ENCODE results near the gene PMIS2.
A peak's percentile ranks its signal among the peaks of the same experiment; 100 is the strongest.

The PMIS2 gene

DNA sequence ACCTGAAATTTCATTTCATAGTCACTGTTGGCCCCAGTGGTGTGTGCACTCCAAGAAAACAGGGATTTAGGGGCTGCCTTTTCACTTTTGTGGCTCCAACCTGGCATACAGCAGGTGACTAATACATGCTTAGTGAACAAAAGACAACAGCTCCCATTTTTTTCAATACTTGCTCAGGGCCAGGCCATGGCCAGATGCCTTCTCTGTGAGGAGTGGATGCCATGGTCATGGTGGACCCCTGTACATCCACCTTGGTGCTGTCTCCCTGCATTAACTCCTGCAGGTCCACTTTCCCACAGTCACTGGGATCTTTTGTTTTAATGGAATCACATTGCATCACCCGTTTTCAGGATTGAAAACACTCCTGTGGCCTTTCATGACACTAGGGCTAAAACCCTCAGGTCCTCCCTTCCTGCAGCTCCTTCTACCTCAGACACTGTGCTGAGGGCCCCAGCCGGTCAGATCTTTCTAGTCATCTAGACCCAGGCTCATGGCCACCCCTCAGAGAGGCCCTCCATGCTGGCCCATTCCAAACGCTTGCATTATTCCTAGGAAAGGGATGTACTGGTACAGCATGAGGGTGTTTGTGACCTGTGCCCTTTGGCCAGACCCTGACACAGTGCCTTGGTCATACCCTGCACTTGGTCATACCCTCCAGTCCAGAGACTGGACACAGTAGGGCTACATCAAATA is 41.7 kb upstream of the PMIS2 start:
- TF ChIP-seq, protein P1, sequence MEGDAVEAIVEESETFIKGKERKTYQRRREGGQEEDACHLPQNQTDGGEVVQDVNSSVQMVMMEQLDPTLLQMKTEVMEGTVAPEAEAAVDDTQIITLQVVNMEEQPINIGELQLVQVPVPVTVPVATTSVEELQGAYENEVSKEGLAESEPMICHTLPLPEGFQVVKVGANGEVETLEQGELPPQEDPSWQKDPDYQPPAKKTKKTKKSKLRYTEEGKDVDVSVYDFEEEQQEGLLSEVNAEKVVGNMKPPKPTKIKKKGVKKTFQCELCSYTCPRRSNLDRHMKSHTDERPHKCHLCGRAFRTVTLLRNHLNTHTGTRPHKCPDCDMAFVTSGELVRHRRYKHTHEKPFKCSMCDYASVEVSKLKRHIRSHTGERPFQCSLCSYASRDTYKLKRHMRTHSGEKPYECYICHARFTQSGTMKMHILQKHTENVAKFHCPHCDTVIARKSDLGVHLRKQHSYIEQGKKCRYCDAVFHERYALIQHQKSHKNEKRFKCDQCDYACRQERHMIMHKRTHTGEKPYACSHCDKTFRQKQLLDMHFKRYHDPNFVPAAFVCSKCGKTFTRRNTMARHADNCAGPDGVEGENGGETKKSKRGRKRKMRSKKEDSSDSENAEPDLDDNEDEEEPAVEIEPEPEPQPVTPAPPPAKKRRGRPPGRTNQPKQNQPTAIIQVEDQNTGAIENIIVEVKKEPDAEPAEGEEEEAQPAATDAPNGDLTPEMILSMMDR (IDR thresholded peaks at IDR 0.05; ENCODE audit: borderline replicate concordance, control extremely low read depth, extremely low read depth, insufficient read depth, missing control alignments) = no peak

DNA sequence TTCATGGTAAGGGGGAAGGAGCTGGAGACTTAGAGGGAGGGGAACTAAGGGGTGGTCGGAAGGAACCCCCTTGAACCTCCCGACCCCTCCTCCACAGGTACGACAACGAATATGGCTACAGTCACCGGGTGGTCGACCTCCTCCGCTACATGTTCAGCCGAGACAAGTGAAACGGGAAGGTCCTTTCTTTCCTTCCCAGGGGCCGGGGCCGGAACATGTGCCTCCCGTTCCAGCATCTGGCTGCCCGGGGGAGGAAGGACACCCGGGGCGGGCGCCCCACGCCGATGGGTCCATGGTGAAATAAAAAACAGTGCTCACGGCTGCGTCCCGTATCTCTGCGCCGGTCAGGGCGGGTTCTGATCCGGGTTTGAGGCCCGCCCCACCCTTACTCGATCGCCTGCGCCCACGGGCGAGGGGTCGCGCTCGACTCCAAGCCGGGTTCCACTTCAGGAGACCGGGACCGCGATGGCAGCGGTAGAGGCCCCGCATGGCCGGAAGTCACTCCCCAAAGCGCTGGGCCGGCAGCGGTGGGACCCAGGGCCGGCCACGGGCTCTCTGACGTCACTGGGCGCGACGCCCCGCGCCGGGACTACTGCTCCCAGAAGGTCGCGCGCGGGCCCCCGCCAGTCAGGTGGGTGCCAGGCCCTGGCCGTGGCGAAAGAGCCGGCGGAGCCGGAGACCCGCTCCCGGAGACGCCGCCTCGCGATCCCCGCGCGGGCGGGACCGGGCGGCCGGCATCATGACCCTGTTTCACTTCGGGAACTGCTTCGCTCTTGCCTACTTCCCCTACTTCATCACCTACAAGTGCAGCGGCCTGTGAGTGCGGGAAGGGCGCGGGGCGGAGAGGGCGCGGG is 40.7 kb upstream of the PMIS2 start, which contains the start of gene TMEM147:
Gene TMEM147, plus strand, starts transcription at position 626 of the 854 bp plus-strand sequence. Its CDS starts 114 bp downstream, at position 740.
- TF ChIP-seq, protein P1 (IDR thresholded peaks at IDR 0.05; ENCODE audit: borderline replicate concordance, control extremely low read depth, extremely low read depth, insufficient read depth, missing control alignments) = no peak
- DNase-seq (ENCODE audit: low spot score) = peak; percentile 99
- in situ Hi-C loops (cut with MboI; ENCODE audit: low sequenced_read_pairs, unreplicated experiment) = no loop called here

More for the DNA sequence above, 41.7 kb upstream of the PMIS2 start:
- no peak for DNase-seq (ENCODE audit: low spot score)
- in situ Hi-C loops (cut with MboI; ENCODE audit: low sequenced_read_pairs, unreplicated experiment) = no loop called here

DNA sequence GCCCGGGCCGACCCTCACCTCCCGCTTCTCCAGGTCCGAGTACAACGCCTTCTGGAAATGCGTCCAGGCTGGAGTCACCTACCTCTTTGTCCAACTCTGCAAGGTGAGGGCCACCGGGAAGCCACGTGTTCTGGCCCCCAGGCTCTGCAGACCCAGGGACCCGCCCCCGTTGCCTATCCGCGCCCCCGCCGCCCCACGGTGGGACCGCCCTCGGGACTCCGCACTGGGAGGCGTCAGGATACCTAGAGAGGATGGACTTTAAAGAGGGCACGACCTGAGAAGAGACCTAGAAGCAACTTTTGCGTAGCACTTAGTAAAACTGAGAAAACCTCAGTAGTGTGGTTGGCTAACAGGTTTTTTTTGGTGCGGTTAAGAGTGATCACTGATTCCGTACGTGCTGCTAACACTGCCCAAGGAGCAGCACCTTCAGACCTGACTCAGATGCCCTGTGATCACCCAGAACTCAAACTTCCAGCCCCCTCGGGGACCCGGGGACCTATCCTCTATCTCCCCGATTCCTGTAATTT is 40.1 kb upstream of the PMIS2 start:
- in situ Hi-C loops (cut with MboI; ENCODE audit: low sequenced_read_pairs, unreplicated experiment) = no loop called here
- TF ChIP-seq, protein P1 (IDR thresholded peaks at IDR 0.05; ENCODE audit: borderline replicate concordance, control extremely low read depth, extremely low read depth, insufficient read depth, missing control alignments) = no peak
- peak; percentile 77 for DNase-seq (ENCODE audit: low spot score)

DNA sequence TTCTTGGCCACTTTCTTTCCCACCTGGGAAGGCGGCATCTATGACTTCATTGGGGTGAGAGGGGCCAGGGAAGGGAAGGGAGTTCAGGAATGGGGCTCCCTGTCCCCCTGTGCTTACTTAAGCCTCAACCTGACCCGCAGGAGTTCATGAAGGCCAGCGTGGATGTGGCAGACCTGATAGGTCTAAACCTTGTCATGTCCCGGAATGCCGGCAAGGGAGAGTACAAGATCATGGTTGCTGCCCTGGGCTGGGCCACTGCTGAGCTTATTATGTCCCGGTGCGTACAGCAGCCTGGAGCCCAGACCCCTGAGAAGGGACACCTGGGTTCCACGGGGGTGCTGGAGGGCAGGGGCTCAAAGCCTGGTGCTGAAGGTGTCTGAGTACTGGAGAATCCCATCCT is 39.4 kb upstream of the PMIS2 start:
- DNase-seq (ENCODE audit: low spot score) = no peak
- in situ Hi-C loops (cut with MboI; ENCODE audit: low sequenced_read_pairs, unreplicated experiment) = no loop called here
- TF ChIP-seq, protein P1 (IDR thresholded peaks at IDR 0.05; ENCODE audit: borderline replicate concordance, control extremely low read depth, extremely low read depth, insufficient read depth, missing control alignments) = no peak

DNA sequence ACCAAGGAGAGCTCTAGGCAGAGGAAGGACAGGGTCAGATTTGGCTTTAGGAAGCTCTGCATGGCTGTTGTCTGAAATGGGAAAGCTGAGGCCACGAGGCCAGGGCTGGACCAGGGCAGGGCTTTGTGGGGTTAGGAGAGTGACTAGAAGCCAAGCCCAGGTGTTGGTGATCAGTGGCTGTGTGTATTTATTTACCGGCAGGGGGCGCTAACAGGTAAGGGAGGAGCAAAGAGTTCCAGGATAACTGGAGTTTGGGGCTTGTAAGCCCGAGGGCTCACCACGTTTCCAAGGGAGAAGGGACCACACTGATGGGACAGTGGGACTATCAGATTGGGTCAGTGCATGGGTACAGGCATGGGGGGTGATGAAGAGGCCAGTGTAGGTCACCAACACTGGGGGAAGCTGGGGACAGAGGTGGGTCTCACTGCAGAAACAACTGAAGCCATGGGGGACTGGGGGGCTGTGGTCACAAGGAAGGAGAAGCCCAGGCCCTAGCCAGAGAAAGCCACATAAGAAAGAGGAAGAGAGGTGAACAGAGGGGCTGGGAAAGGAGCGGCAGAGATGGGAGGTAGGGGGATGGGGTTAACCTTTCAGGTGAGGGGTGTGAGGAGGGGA is 36.7 kb upstream of the PMIS2 start:
- DNase-seq (ENCODE audit: low spot score) = peak; percentile 83
- in situ Hi-C loops (cut with MboI; ENCODE audit: low sequenced_read_pairs, unreplicated experiment) = no loop called here
- TF ChIP-seq, protein P1 (IDR thresholded peaks at IDR 0.05; ENCODE audit: borderline replicate concordance, control extremely low read depth, extremely low read depth, insufficient read depth, missing control alignments) = peak; percentile 76

DNA sequence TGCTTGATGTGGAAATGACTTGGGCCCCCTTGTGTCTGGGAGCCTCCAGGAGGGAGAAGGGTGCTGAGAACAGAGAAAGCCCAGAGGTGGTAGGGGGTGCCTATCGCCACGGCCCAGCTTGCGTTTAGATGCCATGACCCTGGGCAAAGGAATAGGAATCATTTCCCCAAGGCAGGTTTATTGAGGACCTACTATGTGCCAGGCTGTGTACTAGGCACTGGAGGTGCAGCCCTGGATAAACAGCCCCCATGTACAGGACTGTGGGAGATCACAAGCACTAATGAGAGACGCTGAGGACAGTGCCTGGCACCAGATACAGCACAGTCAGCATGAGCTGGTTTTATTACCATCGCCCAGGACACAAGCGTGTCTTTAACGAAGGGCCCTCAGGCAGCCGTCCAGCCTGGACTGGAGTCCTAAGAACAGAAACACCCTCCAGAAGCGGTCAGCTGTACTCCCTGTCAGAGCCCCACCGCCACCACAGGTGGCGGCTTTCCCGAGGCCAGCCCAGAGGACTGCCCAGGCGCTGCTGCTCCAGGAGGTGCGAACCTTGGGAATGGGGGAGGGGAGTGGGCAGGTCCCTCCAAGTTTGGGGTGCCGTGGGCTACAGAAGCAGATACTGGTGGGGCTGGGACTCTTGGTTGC is 36.0 kb upstream of the PMIS2 start:
- TF ChIP-seq, protein P1 (IDR thresholded peaks at IDR 0.05; ENCODE audit: borderline replicate concordance, control extremely low read depth, extremely low read depth, insufficient read depth, missing control alignments) = no peak
- in situ Hi-C loops (cut with MboI; ENCODE audit: low sequenced_read_pairs, unreplicated experiment) = no loop called here
- DNase-seq (ENCODE audit: low spot score) = no peak

All from GM13976 (cell line).